SK-N-SH (cell line): ENCODE measurements around the gene RAB3C.

Experiments used
- EZH2phosphoT487 ChIP-seq: fragments of 200-600 bp; sonication (generic); IDR thresholded peaks from 2 replicates; pipeline ENCODE4 v1.6.1; 2017; ENCODE audit warnings: low read depth, mixed run types, mild to moderate bottlenecking, antibody characterized with exemption, moderate library complexity, borderline replicate concordance
- USF2 ChIP-seq: fragments of 150-350 bp; IDR thresholded peaks from 2 replicates; pipeline ENCODE4 v1.6.1; 2017; ENCODE audit warnings: antibody characterized with exemption, low read length, low read depth, borderline replicate concordance
- TF ChIP-seq, protein P1 (sequence below): fragments of 200-600 bp; sonication (generic); IDR thresholded peaks from 2 replicates; pipeline ENCODE4 v1.6.1; 2017; ENCODE audit warnings: antibody characterized with exemption, mild to moderate bottlenecking, moderate library complexity

DNA sequence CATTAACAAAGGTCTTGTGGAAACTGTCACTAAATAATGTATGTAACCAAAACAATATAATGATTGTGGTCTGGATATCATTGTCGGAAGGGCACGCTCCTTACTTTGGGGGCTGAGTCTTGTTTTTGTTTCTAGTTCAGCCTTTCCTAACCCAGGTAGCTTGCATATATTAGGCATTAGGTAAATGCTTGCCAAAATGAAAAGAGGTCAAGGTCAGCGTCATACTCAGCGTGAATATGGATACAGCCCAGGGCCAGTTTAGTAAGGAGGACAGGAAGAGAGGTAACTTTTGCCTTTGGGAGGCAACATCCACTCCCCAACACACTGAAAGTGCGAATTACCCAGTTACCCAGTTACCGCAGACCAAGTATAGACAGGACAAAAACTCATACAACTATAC is 171.4 kb downstream of the RAB3C start:
- TF ChIP-seq, protein P1, sequence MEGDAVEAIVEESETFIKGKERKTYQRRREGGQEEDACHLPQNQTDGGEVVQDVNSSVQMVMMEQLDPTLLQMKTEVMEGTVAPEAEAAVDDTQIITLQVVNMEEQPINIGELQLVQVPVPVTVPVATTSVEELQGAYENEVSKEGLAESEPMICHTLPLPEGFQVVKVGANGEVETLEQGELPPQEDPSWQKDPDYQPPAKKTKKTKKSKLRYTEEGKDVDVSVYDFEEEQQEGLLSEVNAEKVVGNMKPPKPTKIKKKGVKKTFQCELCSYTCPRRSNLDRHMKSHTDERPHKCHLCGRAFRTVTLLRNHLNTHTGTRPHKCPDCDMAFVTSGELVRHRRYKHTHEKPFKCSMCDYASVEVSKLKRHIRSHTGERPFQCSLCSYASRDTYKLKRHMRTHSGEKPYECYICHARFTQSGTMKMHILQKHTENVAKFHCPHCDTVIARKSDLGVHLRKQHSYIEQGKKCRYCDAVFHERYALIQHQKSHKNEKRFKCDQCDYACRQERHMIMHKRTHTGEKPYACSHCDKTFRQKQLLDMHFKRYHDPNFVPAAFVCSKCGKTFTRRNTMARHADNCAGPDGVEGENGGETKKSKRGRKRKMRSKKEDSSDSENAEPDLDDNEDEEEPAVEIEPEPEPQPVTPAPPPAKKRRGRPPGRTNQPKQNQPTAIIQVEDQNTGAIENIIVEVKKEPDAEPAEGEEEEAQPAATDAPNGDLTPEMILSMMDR: no peak
- TF ChIP-seq USF2 (no peak), EZH2phosphoT487 (no peak)
